ENCODE data around the gene FBXO38. TPM values are rescaled to one million over a fixed set of nuclear protein-coding genes. Genes with fewer than 3 reads are reported as not detected.

The FBXO38 gene
- 19.7 and 20.8 TPM in 2 replicates for total RNA-seq

GRCh38 chr5:148383564-148384379, at the start of gene FBXO38:
Gene FBXO38 (plus strand): TSS chr5:148383958. CDS start chr5:148394777, 10,819 bp downstream.

GRCh38 chr5:148335259-148335658, 48.5 kb upstream of the FBXO38 start, which contains the start of gene SPINK9:
Gene SPINK9 (plus strand): TSS chr5:148335559. CDS start chr5:148335614, 55 bp downstream.

Other genes starting within 250 kb of the FBXO38 start
- gene SPINK14, start 215.4 kb upstream of the FBXO38 start, total RNA-seq, result not detected in 2 replicates
- gene SPINK6, start 180.9 kb upstream of the FBXO38 start, total RNA-seq, result 5.9 and 10.8 TPM in 2 replicates
- gene MARCOL, start 145.4 kb upstream of the FBXO38 start, total RNA-seq, result not detected in 2 replicates
- gene SPINK13, start 115.2 kb upstream of the FBXO38 start, total RNA-seq, result not detected in 2 replicates
- 4.2 and 14.1 TPM in 2 replicates for gene SPINK7, start 71.5 kb upstream of the FBXO38 start, total RNA-seq
- gene SPINK9, start 48.4 kb upstream of the FBXO38 start, total RNA-seq, result not detected in 2 replicates